ENCODE data around the gene MCCC2. TPM values are rescaled to one million over a fixed set of nuclear protein-coding genes. Genes with fewer than 3 reads are reported as not detected.

MCCC2 gene
- total and polyA plus RNA-seq, 2 of the 13 experiments (the other 11 are each of a cell fraction or from before 2014, with no cell fraction given) = 44.8 to 83.6 TPM

GRCh38 chr5:71586941-71587765, at the start of gene MCCC2 (continued):
- TF ChIP-seq MEF2D (CRISPR knock-in tag; IDR thresholded peaks at IDR 0.05) (no peak; the same call in 1 of the 2 replicates), SIN3B (IDR thresholded peaks at IDR 0.05; ENCODE audit: low read length) (no peak), E2F1 (CRISPR knock-in tag; IDR thresholded peaks at IDR 0.05) (no peak; the same call in 1 of the 2 replicates), CEBPZ (IDR thresholded peaks at IDR 0.05; ENCODE audit: low read length) (no peak), ZSCAN29 (CRISPR knock-in tag; conservative IDR thresholded peaks at IDR 0.05) (peak; percentile 79), FOSL2 (CRISPR knock-in tag; IDR thresholded peaks at IDR 0.05) (peak; percentile 35; the same call in 1 of the 2 replicates), ZNF460 (CRISPR knock-in tag; IDR thresholded peaks at IDR 0.05; ENCODE audit: borderline replicate concordance) (no peak), ZNF703 (CRISPR knock-in tag; IDR thresholded peaks at IDR 0.05; ENCODE audit: borderline replicate concordance) (no peak), HMG20B (CRISPR knock-in tag; conservative IDR thresholded peaks at IDR 0.05) (peak; percentile 14; the same call in 1 of the 2 replicates), YEATS4 (CRISPR knock-in tag; IDR thresholded peaks at IDR 0.05; ENCODE audit: borderline replicate concordance) (peak; percentile 79; the same call in 1 of the 2 replicates), MAFK (conservative IDR thresholded peaks at IDR 0.05 in 1 of 2, IDR thresholded peaks at IDR 0.05 in 1 of 2; ENCODE audit: low read length in 2 of 2) (no peak), ZNF503 (CRISPR knock-in tag; IDR thresholded peaks at IDR 0.05) (no peak), ZBTB7B (CRISPR knock-in tag; IDR thresholded peaks at IDR 0.05) (peak; percentile 59), ZNF781 (CRISPR knock-in tag; IDR thresholded peaks at IDR 0.05; ENCODE audit: borderline replicate concordance, not compliant biosample characterization) (no peak), ZXDC (CRISPR knock-in tag; IDR thresholded peaks at IDR 0.05) (0 out of 2 replicates have a peak, but pooled peaks have one; percentile 57), MED1 (CRISPR knock-in tag; IDR thresholded peaks at IDR 0.05) (peak; percentile 61; the same call in 1 of the 2 replicates), ZZZ3 (CRISPR knock-in tag; IDR thresholded peaks at IDR 0.05; ENCODE audit: borderline replicate concordance) (no peak), ZNF879 (CRISPR knock-in tag; IDR thresholded peaks at IDR 0.05) (no peak)

All from HepG2 (cell line).